Suppressor macrophage treated with lipopolysaccharide for 4 hours (primary cell): ENCODE measurements around the gene TTYH3.
A peak's percentile ranks its signal among the peaks of the same experiment; 100 is the strongest.

Experiments
- DNase-seq: peaks from one replicate; pipeline ENCODE4 v3.0.0-alpha.2; 2020

Gene TTYH3

GRCh38 chr7:2617325-2617905 lies 14.4 kb upstream of the TTYH3 start:
- DNase-seq = no peak

GRCh38 chr7:2619116-2619515 lies 12.7 kb upstream of the TTYH3 start:
- DNase-seq = no peak

GRCh38 chr7:2621061-2621828 lies 10.5 kb upstream of the TTYH3 start:
- DNase-seq = no peak

GRCh38 chr7:2621948-2622640 lies 9.7 kb upstream of the TTYH3 start:
- DNase-seq = no peak

- DNase-seq = peak; percentile 80
Measured at GRCh38 chr7:2622869-2623697, 8.7 kb upstream of the TTYH3 start.

- DNase-seq = no peak
Measured at GRCh38 chr7:2623698-2624014, 8.1 kb upstream of the TTYH3 start.

- no peak for DNase-seq
Measured at GRCh38 chr7:2624293-2624886, 7.4 kb upstream of the TTYH3 start.

GRCh38 chr7:2626498-2627117 lies 5.2 kb upstream of the TTYH3 start:
- no peak for DNase-seq

- no peak for DNase-seq
Measured at GRCh38 chr7:2627258-2628129, 4.3 kb upstream of the TTYH3 start.

GRCh38 chr7:2628130-2628482 lies 3.7 kb upstream of the TTYH3 start:
- no peak for DNase-seq

GRCh38 chr7:2628891-2629290 lies 2.9 kb upstream of the TTYH3 start:
- DNase-seq = no peak

GRCh38 chr7:2629746-2630681 lies 1.8 kb upstream of the TTYH3 start:
- no peak for DNase-seq

- DNase-seq = peak; percentile 92
Measured at GRCh38 chr7:2632733-2633537, 1.1 kb downstream of the TTYH3 start.

- peak; percentile 91 for DNase-seq
Measured at GRCh38 chr7:2633538-2634266, 1.9 kb downstream of the TTYH3 start.

- no peak for DNase-seq
Measured at GRCh38 chr7:2634267-2635145, 2.7 kb downstream of the TTYH3 start.

GRCh38 chr7:2635148-2635668 lies 3.4 kb downstream of the TTYH3 start:
- no peak for DNase-seq
